Keratinocyte (primary cell): ENCODE results near the gene ANKMY2.

Source experiments
- EZH2 ChIP-seq: IDR thresholded peaks from one replicate; pipeline ENCODE4 v1.6.1; 2012; ENCODE audit warnings: inconsistent platforms, mild to moderate bottlenecking, low read length, moderate library complexity
- TF ChIP-seq, protein P1 (sequence below), 3 experiments: IDR thresholded peaks in 1 of 3; conservative IDR thresholded peaks in 1 of 3; optimal IDR thresholded peaks in 1 of 3; 2 replicates in 2 of 3; 3 replicates in 1 of 3; pipeline versions ENCODE3 to v1.5.1; 2011; ENCODE audit warnings: low read length in 3 of 3, mild to moderate bottlenecking in 3 of 3, moderate library complexity in 2 of 3, control low read depth in 1 of 3, inconsistent platforms in 1 of 3; ENCODE audit not compliant: insufficient read depth in 2 of 3; ENCODE audit errors: extremely low read depth in 1 of 3

DNA sequence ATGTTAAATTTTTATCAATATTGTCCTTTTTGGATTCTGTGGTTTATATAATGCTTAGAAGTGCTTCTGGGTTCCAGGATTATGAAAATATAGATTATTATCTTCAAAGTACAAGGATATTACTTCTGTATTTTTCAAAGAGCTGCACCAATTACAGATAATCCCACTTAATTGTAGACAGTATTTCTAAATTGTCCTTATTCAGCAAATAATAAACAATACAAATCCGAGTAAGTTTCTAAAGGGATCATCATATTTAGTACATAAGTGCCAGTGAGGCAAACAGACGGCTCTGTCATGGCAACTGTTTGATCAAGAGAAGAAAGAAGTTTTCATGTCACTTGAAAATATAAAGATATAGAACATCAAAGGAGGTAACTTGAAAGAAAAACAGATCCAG, 19.2 kb downstream of the ANKMY2 start:
- TF ChIP-seq EZH2 = no peak
- TF ChIP-seq, protein P1, sequence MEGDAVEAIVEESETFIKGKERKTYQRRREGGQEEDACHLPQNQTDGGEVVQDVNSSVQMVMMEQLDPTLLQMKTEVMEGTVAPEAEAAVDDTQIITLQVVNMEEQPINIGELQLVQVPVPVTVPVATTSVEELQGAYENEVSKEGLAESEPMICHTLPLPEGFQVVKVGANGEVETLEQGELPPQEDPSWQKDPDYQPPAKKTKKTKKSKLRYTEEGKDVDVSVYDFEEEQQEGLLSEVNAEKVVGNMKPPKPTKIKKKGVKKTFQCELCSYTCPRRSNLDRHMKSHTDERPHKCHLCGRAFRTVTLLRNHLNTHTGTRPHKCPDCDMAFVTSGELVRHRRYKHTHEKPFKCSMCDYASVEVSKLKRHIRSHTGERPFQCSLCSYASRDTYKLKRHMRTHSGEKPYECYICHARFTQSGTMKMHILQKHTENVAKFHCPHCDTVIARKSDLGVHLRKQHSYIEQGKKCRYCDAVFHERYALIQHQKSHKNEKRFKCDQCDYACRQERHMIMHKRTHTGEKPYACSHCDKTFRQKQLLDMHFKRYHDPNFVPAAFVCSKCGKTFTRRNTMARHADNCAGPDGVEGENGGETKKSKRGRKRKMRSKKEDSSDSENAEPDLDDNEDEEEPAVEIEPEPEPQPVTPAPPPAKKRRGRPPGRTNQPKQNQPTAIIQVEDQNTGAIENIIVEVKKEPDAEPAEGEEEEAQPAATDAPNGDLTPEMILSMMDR (optimal IDR thresholded peaks at IDR 0.05 in 1 of 3, IDR thresholded peaks at IDR 0.05 in 1 of 3, conservative IDR thresholded peaks at IDR 0.05 in 1 of 3; ENCODE audit: extremely low read depth in 1 of 3, insufficient read depth in 2 of 3, low read length in 3 of 3) = no peak
